ENCODE data around the gene PLTP. TPM values are rescaled to one million over a fixed set of nuclear protein-coding genes. Genes with fewer than 3 reads are reported as not detected.
A peak's percentile ranks its signal among the peaks of the same experiment; 100 is the strongest.

PLTP gene
- total RNA-seq, 1 experiment from 2014 or later: 0.37 TPM

- H3K4me1 Mint-ChIP-seq (ENCODE audit: insufficient read depth, unreplicated experiment): peaks cover 6% of the 10 kb centered on the region
- POLR2A ChIA-PET: interaction anchor here (0.6 to 6.3 kb wide), 4 partner anchors 10 to 76 kb away, joined by 3 to 49 read pairs (median 4); partner anchors contain the start of gene PCIF1
- no peak for DNase-seq (ENCODE audit: unreplicated experiment)
- no peak for TF ChIP-seq CTCF (IDR thresholded peaks at IDR 0.05; ENCODE audit: unreplicated experiment)
- H3K27me3 Mint-ChIP-seq (ENCODE audit: insufficient read depth, unreplicated experiment): no peaks in the 10 kb centered on the region
- peaks cover 16% of the 10 kb centered on the region for H3K36me3 Mint-ChIP-seq (ENCODE audit: insufficient read depth, unreplicated experiment)
- intact Hi-C loops (cut with micrococcal nuclease): no loop called here
- CTCF ChIA-PET: interaction anchor here (0.5 to 2.5 kb wide), 4 partner anchors 75 to 601 kb away, joined by 3 to 8 read pairs (median 4); no protein-coding TSS in a partner anchor
- BruUV-seq (replicated peaks): no TSS peak
- H3K9me3 Mint-ChIP-seq (ENCODE audit: unreplicated experiment): no peaks in the 10 kb centered on the region
- no peak overlapping the region for H3K27ac Mint-ChIP-seq (ENCODE audit: low read depth, unreplicated experiment)
- no peak overlapping the region for H3K4me3 Mint-ChIP-seq (ENCODE audit: unreplicated experiment)
Measured at GRCh38 chr20:45894797-45895196, 17.2 kb downstream of the PLTP start.

- intact Hi-C loops (cut with micrococcal nuclease): loop anchor here (2.0 kb wide), 1 partner anchor 41 kb away; the partner anchor contains the start of gene PCIF1
- CTCF ChIA-PET: interaction anchor here (0.6 to 6.0 kb wide), 3 partner anchors 76 to 674 kb away, joined by 3 to 22 read pairs (median 8); no protein-coding TSS in a partner anchor
- no peak overlapping the region for H3K27ac Mint-ChIP-seq (ENCODE audit: low read depth, unreplicated experiment)
- H3K36me3 Mint-ChIP-seq (ENCODE audit: insufficient read depth, unreplicated experiment): peaks cover 16% of the 10 kb centered on the region
- TF ChIP-seq CTCF (IDR thresholded peaks at IDR 0.05; ENCODE audit: unreplicated experiment): no peak
- H3K4me3 Mint-ChIP-seq (ENCODE audit: unreplicated experiment): no peak overlapping the region
- no peak for DNase-seq (ENCODE audit: unreplicated experiment)
- POLR2A ChIA-PET: interaction anchor here (0.6 to 6.3 kb wide), 8 partner anchors 8 to 61 kb away, joined by 3 to 74 read pairs (median 4); partner anchors contain the start of genes PCIF1, SNX21 and ZSWIM1
- BruUV-seq (replicated peaks): no TSS peak
- H3K4me1 Mint-ChIP-seq (ENCODE audit: insufficient read depth, unreplicated experiment): peaks cover 6% of the 10 kb centered on the region
- H3K27me3 Mint-ChIP-seq (ENCODE audit: insufficient read depth, unreplicated experiment): no peaks in the 10 kb centered on the region
- H3K9me3 Mint-ChIP-seq (ENCODE audit: unreplicated experiment): no peaks in the 10 kb centered on the region
Measured at GRCh38 chr20:45893831-45894230, 18.1 kb downstream of the PLTP start.

GRCh38 chr20:45892828-45893500, 19.0 kb downstream of the PLTP start:
- intact Hi-C loops (cut with micrococcal nuclease): loop anchor here (1.0 to 2.0 kb wide), 2 partner anchors 42 to 70 kb away; partner anchors contain the start of gene PCIF1
- no peak for DNase-seq (ENCODE audit: unreplicated experiment)
- no peaks in the 10 kb centered on the region for H3K9me3 Mint-ChIP-seq (ENCODE audit: unreplicated experiment)
- BruUV-seq (replicated peaks): no TSS peak
- H3K27me3 Mint-ChIP-seq (ENCODE audit: insufficient read depth, unreplicated experiment): no peaks in the 10 kb centered on the region
- ChIA-PET CTCF (interaction anchor here (0.6 to 6.0 kb wide), 12 partner anchors 8 to 666 kb away, joined by 3 to 22 read pairs (median 5); partner anchors contain the start of genes PCIF1 and ZSWIM1), POLR2A (interaction anchor here (0.7 to 6.3 kb wide), 8 partner anchors 9 to 78 kb away, joined by 3 to 74 read pairs (median 22); partner anchors contain the start of genes ACOT8, PCIF1, SNX21 and ZNF335)
- H3K27ac Mint-ChIP-seq (ENCODE audit: low read depth, unreplicated experiment): peak overlapping the region; percentile 39
- no peak for TF ChIP-seq CTCF (IDR thresholded peaks at IDR 0.05; ENCODE audit: unreplicated experiment)
- peak overlapping the region; percentile 95 for H3K4me3 Mint-ChIP-seq (ENCODE audit: unreplicated experiment)
- H3K36me3 Mint-ChIP-seq (ENCODE audit: insufficient read depth, unreplicated experiment): peaks cover 16% of the 10 kb centered on the region
- peaks cover 6% of the 10 kb centered on the region for H3K4me1 Mint-ChIP-seq (ENCODE audit: insufficient read depth, unreplicated experiment)
